CD4-positive, alpha-beta T cell treated with Interleukin-15 for 1 hour (primary cell): ENCODE results near the gene KCTD19.

Experiments used
- DNase-seq: peaks from one replicate; pipeline ENCODE4 v3.0.0-alpha.2; 2020

Gene KCTD19

DNA sequence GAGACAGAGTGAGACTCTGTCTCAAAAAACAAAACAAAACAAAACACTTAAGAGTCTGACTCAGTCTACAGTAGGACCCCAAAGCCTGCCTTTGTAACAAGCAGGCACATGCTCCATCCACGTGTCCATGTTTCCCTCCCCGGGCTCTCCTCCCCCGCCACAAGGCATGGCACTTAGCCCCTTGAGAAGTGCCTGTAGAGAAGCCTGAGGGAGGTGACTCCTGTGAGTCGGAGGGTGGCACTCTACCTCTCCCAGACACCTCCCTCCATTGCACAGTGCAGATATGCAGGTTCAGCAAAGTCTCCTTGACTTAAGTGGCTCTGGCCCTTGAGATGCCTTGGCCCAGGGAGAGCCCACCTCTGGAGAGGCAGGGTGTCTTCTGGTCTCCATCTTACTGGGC is 86.0 kb downstream of the KCTD19 start:
- DNase-seq = no peak
